GM19324 (cell line): ENCODE measurements around the gene LHPP.

Source experiments
- ATAC-seq: cut with Tn5 transposase; IDR thresholded peaks from one replicate; pipeline ENCODE4 v1.9.1; 2021; ENCODE audit warnings: mild to moderate bottlenecking, moderate library complexity; ENCODE audit not compliant: unreplicated experiment, low FRiP score

The LHPP gene

GRCh38 chr10:124447751-124448466 lies 13.7 kb upstream of the LHPP start:
- no peak for ATAC-seq

- ATAC-seq: no peak
These were observed 12.9 kb upstream of the LHPP start for GRCh38 chr10:124448696-124449169.

DNA sequence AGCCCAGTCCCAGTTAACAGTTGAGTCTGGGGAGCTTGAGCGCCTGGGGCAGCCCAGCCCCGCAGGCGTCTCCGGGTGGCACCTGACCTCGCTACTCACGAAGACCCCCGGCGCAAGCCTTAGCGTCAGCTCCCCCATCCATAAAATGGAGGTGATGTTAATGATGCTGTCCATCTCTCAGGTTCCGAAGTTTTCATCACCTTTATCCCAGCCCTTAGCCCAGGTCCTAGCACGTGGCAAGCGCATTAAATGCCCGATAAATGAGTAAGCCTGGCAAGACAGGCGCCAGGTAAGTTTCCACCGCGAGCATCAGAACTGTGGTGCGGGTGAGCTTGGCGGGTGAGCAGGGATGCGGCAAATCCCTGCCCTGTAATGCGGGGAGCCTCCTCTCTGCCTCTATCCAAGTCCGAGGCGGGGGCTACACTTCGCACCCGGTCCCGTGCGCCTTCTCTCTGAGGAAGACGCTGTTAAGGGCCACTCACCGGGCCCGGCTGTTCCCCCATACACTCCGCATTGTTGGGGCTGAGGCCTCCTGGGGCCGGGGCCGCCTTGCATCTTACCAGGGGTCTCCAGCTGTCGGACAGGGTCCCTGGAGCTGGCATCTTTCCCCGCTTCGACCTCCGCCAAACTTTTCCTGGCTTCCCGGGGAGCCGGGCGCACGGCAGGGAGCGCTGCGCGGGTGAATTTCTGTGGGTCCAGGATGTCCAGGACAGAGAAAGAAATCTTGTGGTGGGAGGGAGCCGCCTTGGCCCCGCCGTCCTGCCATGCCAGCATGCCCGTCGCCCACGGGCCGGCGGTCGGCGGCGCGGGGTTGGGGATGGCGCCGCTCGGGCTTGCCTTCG lies 12.2 kb upstream of the LHPP start:
- no peak for ATAC-seq

DNA sequence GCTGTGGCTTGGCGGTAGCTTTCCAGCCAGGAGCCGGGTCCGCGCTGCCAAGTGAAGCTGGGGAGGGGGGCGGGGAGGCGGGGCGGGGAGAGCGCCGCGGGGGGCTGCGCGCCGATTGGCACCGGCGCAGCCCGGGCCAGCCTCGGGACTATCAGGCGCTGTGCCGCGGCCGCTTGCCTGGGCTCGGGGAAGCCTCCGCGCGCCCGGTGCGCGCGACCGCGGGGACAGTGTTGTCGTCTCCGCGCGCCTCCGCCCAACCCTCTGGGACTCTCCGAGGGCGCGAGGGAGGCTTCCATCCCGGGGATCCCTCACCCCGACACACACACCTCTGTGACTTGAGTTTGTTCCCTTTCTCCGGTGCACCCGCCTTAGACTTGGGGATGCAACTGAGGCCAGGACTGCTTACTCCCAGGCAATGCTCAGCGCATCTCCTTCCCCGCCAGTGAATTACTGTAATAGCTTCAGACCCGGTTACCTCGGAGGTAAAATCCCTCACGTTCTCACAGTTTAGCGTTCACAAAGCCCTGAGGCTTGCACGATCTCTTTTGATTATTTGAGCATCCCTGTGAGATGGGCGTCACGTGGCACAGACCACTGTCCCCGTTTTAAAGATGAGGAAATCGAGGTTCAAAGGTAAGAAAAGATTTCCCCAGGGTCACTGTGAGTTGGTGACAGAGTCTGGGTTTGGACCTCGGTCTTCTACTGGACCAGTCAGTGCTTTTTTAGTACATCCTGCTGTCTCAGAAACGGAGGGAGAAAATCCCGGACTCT lies 11.4 kb upstream of the LHPP start, which contains the start of gene NKX1-2:
Gene NKX1-2, minus strand, starts transcription at position 24 of the 771 bp plus-strand sequence. CDS start 92 bp downstream, outside the sequence.
- no peak for ATAC-seq

- no peak for ATAC-seq
These were observed 10.9 kb upstream of the LHPP start for GRCh38 chr10:124450783-124451057.

DNA sequence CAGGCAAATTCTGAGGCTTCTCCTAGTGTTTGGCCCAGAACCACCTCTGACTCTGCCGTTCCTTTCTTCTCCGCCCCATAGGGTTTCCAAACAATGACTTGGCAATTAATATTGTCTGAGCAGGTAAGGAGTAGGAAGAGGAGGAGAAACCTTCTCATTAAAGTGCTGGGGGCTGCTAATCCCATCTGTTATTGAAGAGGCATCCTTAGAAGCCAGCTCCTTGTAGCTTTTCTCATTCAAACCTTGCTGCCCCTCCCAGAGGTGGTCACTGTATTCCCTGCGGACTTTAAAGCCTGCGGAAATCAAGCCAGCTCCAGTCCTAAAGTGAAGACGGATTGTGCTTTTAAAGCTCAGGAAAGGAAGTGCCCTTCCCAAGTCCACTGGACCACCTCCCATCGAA lies 10.3 kb upstream of the LHPP start:
- no peak for ATAC-seq

- ATAC-seq: no peak
These were observed 7.5 kb upstream of the LHPP start for GRCh38 chr10:124453960-124454610.

- no peak for ATAC-seq
These were observed 6.2 kb upstream of the LHPP start for GRCh38 chr10:124455441-124455840.

- ATAC-seq: no peak
These were observed 3.1 kb upstream of the LHPP start for GRCh38 chr10:124458473-124458872.

GRCh38 chr10:124458889-124459288 lies 2.7 kb upstream of the LHPP start:
- no peak for ATAC-seq

DNA sequence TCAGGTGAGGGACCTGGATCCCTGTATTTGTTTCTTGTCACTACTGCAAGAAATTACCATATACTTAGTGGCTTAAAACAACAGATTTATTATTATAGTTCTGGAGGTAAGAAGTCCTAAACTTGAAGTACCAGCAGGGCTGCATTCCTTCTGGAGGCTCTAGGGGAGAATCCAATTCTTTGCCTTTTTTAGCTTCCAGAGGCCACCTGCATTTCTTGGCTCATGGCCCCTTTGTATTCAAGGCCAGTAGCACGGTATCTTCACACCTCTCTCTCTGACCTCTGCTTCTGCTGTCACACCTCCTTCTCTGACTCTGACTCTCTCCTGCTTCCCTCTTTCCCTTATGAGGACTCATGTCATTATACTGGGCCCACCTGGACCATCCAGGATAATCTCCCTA lies 2.2 kb upstream of the LHPP start:
- ATAC-seq: no peak

DNA sequence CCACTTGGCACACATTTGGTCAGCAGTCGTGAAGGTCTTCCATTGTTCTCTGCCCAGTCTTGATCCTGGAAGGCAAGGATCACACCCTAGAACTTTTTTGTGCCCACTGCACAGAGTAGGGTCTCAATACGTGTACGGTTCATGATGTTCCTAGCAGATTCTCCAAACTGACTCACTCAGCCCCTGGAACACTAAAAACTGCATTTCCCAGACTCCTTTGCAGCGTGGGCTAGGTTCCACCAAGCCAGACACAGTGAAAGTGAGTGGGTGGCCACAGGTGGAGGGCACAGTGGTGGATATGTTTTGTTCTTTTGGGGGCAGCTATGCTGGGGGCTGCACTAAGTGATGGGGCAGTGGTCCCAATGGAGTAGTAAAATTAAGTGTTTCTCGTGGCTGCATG lies 1.5 kb upstream of the LHPP start:
- no peak for ATAC-seq

DNA sequence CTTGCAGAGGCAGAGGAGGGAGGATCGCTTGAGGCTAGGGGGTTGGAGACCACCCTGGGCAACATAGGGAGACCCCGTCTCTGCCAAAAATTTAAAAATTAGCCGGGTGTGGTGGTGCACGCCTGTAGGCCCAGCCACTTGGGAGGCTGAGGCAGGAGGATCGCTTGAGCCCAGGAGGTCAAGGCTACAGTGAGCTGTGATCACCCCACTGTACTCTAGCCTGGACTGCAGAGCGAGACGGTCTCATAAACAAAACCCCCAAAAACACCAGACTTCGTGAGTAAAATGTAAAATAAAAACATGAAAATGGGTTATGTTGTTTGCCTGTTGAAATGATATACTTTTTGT lies 699 bp downstream of the LHPP start:
- ATAC-seq: no peak

- ATAC-seq: no peak
These were observed 2.7 kb downstream of the LHPP start for GRCh38 chr10:124464028-124464965.

DNA sequence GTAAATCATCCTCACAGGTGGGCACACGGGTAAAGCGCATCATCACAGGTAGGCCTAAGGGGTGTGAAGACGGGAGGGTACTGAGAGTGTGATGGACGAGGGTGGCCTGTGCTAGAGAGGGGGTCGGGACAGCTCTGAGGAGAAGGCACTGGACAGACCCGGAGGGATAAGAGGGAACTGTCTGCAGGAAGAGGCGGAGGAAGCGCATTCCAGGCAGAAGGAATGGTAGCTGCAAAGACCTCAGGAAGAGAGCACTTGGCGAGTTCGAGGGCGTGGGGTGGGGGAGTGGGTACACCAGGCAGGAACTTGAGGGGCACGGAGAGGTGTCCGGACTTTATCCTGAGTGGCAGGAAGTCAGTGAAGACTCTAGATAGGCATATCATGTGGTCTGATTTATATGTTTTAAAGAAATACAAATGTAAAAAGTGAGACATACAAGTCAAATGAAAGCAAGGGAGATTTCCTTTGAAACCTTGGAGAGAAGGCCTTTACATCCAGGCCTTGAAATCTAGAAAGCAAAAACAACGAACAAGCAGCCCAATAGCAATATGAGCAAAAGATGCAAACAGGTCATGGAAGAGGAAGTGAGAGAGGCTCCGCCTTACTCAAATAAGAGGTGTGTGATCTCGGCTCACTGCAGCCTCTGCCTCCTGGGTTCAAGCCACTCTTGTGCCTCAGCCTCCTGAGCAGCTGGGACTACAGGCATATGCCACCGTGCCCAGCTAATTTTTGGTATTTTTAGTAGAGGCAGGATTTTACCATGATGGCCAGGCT lies 3.6 kb downstream of the LHPP start:
- no peak for ATAC-seq

DNA sequence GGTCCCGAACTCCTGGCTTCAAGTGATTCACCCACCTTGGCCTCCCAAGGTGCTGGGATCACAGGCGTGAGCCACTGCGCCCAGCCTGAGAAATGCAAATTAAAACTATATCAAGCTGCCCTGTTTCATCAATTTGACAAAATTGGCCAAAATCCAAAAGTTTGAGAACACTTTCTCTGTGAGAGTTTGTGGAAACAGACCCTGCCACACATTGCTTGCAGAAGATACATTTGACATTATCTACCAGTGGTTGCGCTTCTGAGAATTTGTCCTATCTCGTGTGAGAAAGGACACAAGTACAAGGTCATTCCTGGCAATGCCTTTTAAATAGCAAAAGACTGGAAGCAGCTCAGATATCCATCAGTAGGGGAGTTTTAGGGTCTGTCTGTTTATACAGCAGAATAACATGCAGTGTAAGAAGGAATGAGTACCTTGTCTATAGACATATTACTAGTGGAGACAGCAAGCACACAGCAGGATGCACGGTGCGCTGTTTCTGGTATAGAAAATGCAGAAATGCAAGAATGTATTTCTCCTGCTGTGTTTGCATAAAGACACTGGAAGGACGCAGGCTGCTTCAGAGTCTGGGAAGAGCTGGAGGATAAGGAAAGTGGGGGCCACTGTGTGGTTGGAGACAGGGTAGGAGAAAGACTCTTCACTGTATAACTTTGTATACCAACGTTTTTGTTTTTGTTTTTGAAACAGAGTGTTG lies 4.3 kb downstream of the LHPP start:
- ATAC-seq: no peak

- no peak for ATAC-seq
These were observed 5.5 kb downstream of the LHPP start for GRCh38 chr10:124467165-124467564.

DNA sequence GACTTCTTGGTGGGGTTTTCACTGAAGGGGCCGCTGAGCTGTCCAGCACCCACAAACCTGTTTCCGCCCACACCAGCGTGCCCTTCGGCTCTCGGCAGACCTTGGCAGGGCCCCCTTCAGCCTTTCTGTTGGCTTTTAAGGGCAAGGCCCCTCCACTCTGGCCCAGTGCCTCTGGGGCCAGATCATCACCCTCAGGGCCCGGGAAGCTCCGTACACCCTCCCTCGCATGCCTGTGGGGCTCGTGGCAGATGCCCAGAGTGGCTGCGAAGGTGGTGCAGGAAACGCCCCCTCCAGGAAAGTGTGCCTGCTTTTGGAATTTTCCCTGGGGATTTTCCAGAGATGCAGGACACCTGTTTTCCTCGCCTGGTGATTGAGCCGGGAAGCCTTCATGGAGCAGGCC lies 7.0 kb downstream of the LHPP start:
- no peak for ATAC-seq
